ENCODE data around the gene ATP5F1E.
A peak's percentile ranks its signal among the peaks of the same experiment; 100 is the strongest.

ATP5F1E gene

GRCh38 chr20:59063358-59064213 lies 31.5 kb upstream of the ATP5F1E start:
- no peak overlapping the region for H3K9ac ChIP-seq (ENCODE audit: low read depth, low read length)
- ATAC-seq (ENCODE audit: insufficient read depth, low read depth) (no peak), DNase-seq (no peak)
- H3K4me3 ChIP-seq (ENCODE audit: low read depth in 1 of 2, low read length in 2 of 2), result no peak overlapping the region
- H3K36me3 ChIP-seq (ENCODE audit: insufficient read depth, low read length), result no peaks in the 10 kb centered on the region
- no peak overlapping the region for H2AFZ ChIP-seq (ENCODE audit: low read depth, low read length)
- peaks cover 47% of the 10 kb centered on the region for H3K27me3 ChIP-seq (ENCODE audit: insufficient read depth, low read length, poor library complexity)
- H3K9me3 ChIP-seq (ENCODE audit: insufficient read depth, low read length, severe bottlenecking), result no peaks in the 10 kb centered on the region
- H3K27ac ChIP-seq (ENCODE audit: low read length), result no peak overlapping the region
- no peak overlapping the region for H3K4me2 ChIP-seq (ENCODE audit: insufficient read depth, low read length)
- TF ChIP-seq EZH2 (IDR thresholded peaks at IDR 0.05; ENCODE audit: borderline replicate concordance, low read depth, low read length, severe bottlenecking) (no peak), CTCF (IDR thresholded peaks at IDR 0.05; ENCODE audit: borderline replicate concordance, extremely low read depth, low read length, poor library complexity, severe bottlenecking) (no peak)
- no peaks in the 10 kb centered on the region for H4K20me1 ChIP-seq (ENCODE audit: insufficient read depth, low read length)
- no peaks in the 10 kb centered on the region for H3K79me2 ChIP-seq (ENCODE audit: insufficient read depth, low read length)
- H3K4me1 ChIP-seq (ENCODE audit: insufficient read depth, low read length), result no peaks in the 10 kb centered on the region

DNA sequence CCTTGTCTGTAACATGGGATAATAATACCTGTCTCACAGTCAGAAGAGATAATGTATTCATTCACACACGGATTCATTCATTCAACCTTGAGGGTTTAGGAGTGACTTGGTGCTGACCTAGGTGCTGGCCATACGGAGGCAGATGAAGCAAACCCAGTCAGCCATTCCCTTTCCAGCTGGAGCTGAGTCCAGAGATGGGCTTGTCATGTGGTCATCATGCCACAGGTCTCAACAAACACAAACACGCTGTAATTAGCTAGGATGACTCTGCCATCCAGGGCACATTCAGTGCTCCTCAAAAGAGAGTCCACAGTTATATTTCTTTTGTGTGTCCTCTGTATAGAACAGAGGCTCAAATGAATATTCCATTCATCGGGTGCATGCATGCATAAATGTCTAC lies 29.9 kb upstream of the ATP5F1E start:
- DNase-seq (no peak), ATAC-seq (ENCODE audit: insufficient read depth, low read depth) (no peak)
- Histone ChIP-seq H3K9ac (ENCODE audit: low read depth, low read length) (no peak overlapping the region), H3K27ac (ENCODE audit: low read length) (no peak overlapping the region), H3K4me3 (ENCODE audit: low read depth in 1 of 2, low read length in 2 of 2) (no peak overlapping the region), H3K27me3 (ENCODE audit: insufficient read depth, low read length, poor library complexity) (peaks cover 37% of the 10 kb centered on the region), H3K9me3 (ENCODE audit: insufficient read depth, low read length, severe bottlenecking) (no peaks in the 10 kb centered on the region), H3K36me3 (ENCODE audit: insufficient read depth, low read length) (no peaks in the 10 kb centered on the region), H2AFZ (ENCODE audit: low read depth, low read length) (no peak overlapping the region), H3K4me1 (ENCODE audit: insufficient read depth, low read length) (no peaks in the 10 kb centered on the region), H3K79me2 (ENCODE audit: insufficient read depth, low read length) (no peaks in the 10 kb centered on the region), H3K4me2 (ENCODE audit: insufficient read depth, low read length) (no peak overlapping the region), H4K20me1 (ENCODE audit: insufficient read depth, low read length) (no peaks in the 10 kb centered on the region)
- TF ChIP-seq CTCF (IDR thresholded peaks at IDR 0.05; ENCODE audit: borderline replicate concordance, extremely low read depth, low read length, poor library complexity, severe bottlenecking) (no peak), EZH2 (IDR thresholded peaks at IDR 0.05; ENCODE audit: borderline replicate concordance, low read depth, low read length, severe bottlenecking) (no peak)

GRCh38 chr20:59055302-59055701 lies 23.2 kb upstream of the ATP5F1E start:
- DNase-seq, result no peak
- H3K27ac ChIP-seq (ENCODE audit: low read length), result no peak overlapping the region
- H3K4me1 ChIP-seq (ENCODE audit: insufficient read depth, low read length), result no peaks in the 10 kb centered on the region
- H3K4me2 ChIP-seq (ENCODE audit: insufficient read depth, low read length), result no peak overlapping the region
- peaks cover 22% of the 10 kb centered on the region for H3K27me3 ChIP-seq (ENCODE audit: insufficient read depth, low read length, poor library complexity)
- H3K4me3 ChIP-seq (ENCODE audit: low read depth in 1 of 2, low read length in 2 of 2), result no peak overlapping the region
- H3K36me3 ChIP-seq (ENCODE audit: insufficient read depth, low read length), result no peaks in the 10 kb centered on the region
- H2AFZ ChIP-seq (ENCODE audit: low read depth, low read length), result no peak overlapping the region
- no peak for ATAC-seq (ENCODE audit: insufficient read depth, low read depth)
- no peaks in the 10 kb centered on the region for H3K9me3 ChIP-seq (ENCODE audit: insufficient read depth, low read length, severe bottlenecking)
- no peaks in the 10 kb centered on the region for H3K79me2 ChIP-seq (ENCODE audit: insufficient read depth, low read length)
- no peak overlapping the region for H3K9ac ChIP-seq (ENCODE audit: low read depth, low read length)
- no peaks in the 10 kb centered on the region for H4K20me1 ChIP-seq (ENCODE audit: insufficient read depth, low read length)
- peak; percentile 42 for TF ChIP-seq CTCF (IDR thresholded peaks at IDR 0.05; ENCODE audit: borderline replicate concordance, extremely low read depth, low read length, poor library complexity, severe bottlenecking)
- no peak for TF ChIP-seq EZH2 (IDR thresholded peaks at IDR 0.05; ENCODE audit: borderline replicate concordance, low read depth, low read length, severe bottlenecking)
